ENCODE measurements around the gene F11R. TPM values are rescaled to one million over a fixed set of nuclear protein-coding genes. Genes with fewer than 3 reads are reported as not detected.

Gene F11R
- total RNA-seq, 2 experiments from 2014 or later: 13.7 to 18.4 TPM

GRCh38 chr1:161012420-161012819, 8.5 kb downstream of the F11R start:
- Mint-ChIP-seq H3K36me3 (ENCODE audit: low read depth) (peaks cover 3% of the 10 kb centered on the region), H3K4me1 (ENCODE audit: low read depth) (peaks cover 26% of the 10 kb centered on the region), H3K4me3 (no peak overlapping the region), H3K27me3 (ENCODE audit: low read depth) (no peaks in the 10 kb centered on the region), H3K27ac (no peak overlapping the region), H3K9me3 (ENCODE audit: insufficient read depth) (no peaks in the 10 kb centered on the region)
- CTCF ChIA-PET: interaction anchor here (1.4 to 3.6 kb wide), 3 partner anchors 9 to 22 kb away, joined by 3 to 21 read pairs (median 6); partner anchors contain the start of gene F11R
- POLR2A ChIA-PET: interaction anchor here (1.0 to 1.2 kb wide), 2 partner anchors 8 to 12 kb away, joined by 3 read pairs; no protein-coding TSS in a partner anchor
- DNase-seq: no peak
- no peak for ATAC-seq

GRCh38 chr1:161009602-161010211, 11.2 kb downstream of the F11R start:
- peaks cover 24% of the 10 kb centered on the region for H3K4me1 Mint-ChIP-seq (ENCODE audit: low read depth)
- ChIA-PET POLR2A (no interaction called here), CTCF (interaction anchor here (0.6 to 1.4 kb wide), 4 partner anchors 12 to 276 kb away, joined by 3 to 7 read pairs (median 4); partner anchors contain the start of gene F11R)
- H3K36me3 Mint-ChIP-seq (ENCODE audit: low read depth): peaks cover 3% of the 10 kb centered on the region
- H3K4me3 Mint-ChIP-seq: no peak overlapping the region
- H3K27me3 Mint-ChIP-seq (ENCODE audit: low read depth): no peaks in the 10 kb centered on the region
- no peak overlapping the region for H3K27ac Mint-ChIP-seq
- no peaks in the 10 kb centered on the region for H3K9me3 Mint-ChIP-seq (ENCODE audit: insufficient read depth)
- ATAC-seq (no peak), DNase-seq (no peak)

- ChIA-PET CTCF (interaction anchor here (0.7 to 3.7 kb wide), 4 partner anchors 12 to 37 kb away, joined by 3 to 17 read pairs (median 3); partner anchors contain the start of gene USF1), POLR2A (no interaction called here)
- Mint-ChIP-seq H3K27me3 (ENCODE audit: low read depth) (no peaks in the 10 kb centered on the region), H3K36me3 (ENCODE audit: low read depth) (peaks cover under 1% of the 10 kb centered on the region), H3K27ac (no peak overlapping the region), H3K4me1 (ENCODE audit: low read depth) (peaks cover 20% of the 10 kb centered on the region), H3K4me3 (no peak overlapping the region), H3K9me3 (ENCODE audit: insufficient read depth) (no peaks in the 10 kb centered on the region)
- DNase-seq (no peak), ATAC-seq (no peak)
Measured at GRCh38 chr1:161008869-161009510, 12.0 kb downstream of the F11R start.

GRCh38 chr1:161007369-161007768, 13.6 kb downstream of the F11R start:
- Mint-ChIP-seq H3K27me3 (ENCODE audit: low read depth) (no peaks in the 10 kb centered on the region), H3K4me3 (no peak overlapping the region), H3K9me3 (ENCODE audit: insufficient read depth) (no peaks in the 10 kb centered on the region), H3K27ac (no peak overlapping the region), H3K4me1 (ENCODE audit: low read depth) (peaks cover 7% of the 10 kb centered on the region), H3K36me3 (ENCODE audit: low read depth) (no peaks in the 10 kb centered on the region)
- ATAC-seq (no peak), DNase-seq (no peak)
- POLR2A ChIA-PET: no interaction called here
- CTCF ChIA-PET: interaction anchor here (0.6 to 3.7 kb wide), 3 partner anchors 10 to 91 kb away, joined by 3 to 17 read pairs (median 3); partner anchors contain the start of gene KLHDC9

GRCh38 chr1:161006563-161006962, 14.4 kb downstream of the F11R start:
- Mint-ChIP-seq H3K4me1 (ENCODE audit: low read depth) (peaks cover 2% of the 10 kb centered on the region), H3K27me3 (ENCODE audit: low read depth) (no peaks in the 10 kb centered on the region), H3K36me3 (ENCODE audit: low read depth) (no peaks in the 10 kb centered on the region), H3K9me3 (ENCODE audit: insufficient read depth) (no peaks in the 10 kb centered on the region), H3K4me3 (no peak overlapping the region), H3K27ac (no peak overlapping the region)
- no peak for ATAC-seq
- DNase-seq: no peak
- POLR2A ChIA-PET: no interaction called here
- CTCF ChIA-PET: interaction anchor here (1.0 to 3.7 kb wide), 2 partner anchors 9 to 92 kb away, joined by 3 to 17 read pairs; partner anchors contain the start of gene KLHDC9

GRCh38 chr1:161001525-161001924, 19.4 kb downstream of the F11R start:
- DNase-seq: no peak
- ATAC-seq: no peak
- H3K9me3 Mint-ChIP-seq (ENCODE audit: insufficient read depth): no peaks in the 10 kb centered on the region
- no peaks in the 10 kb centered on the region for H3K27me3 Mint-ChIP-seq (ENCODE audit: low read depth)
- no peak overlapping the region for H3K27ac Mint-ChIP-seq
- ChIA-PET CTCF (interaction anchor here (1.4 kb wide), 1 partner anchor 95 kb away, joined by 5 read pairs; no protein-coding TSS in a partner anchor), POLR2A (no interaction called here)
- peaks cover 16% of the 10 kb centered on the region for H3K36me3 Mint-ChIP-seq (ENCODE audit: low read depth)
- no peak overlapping the region for H3K4me3 Mint-ChIP-seq
- no peaks in the 10 kb centered on the region for H3K4me1 Mint-ChIP-seq (ENCODE audit: low read depth)

GRCh38 chr1:161000736-161001480, 20.0 kb downstream of the F11R start:
- no peak overlapping the region for H3K27ac Mint-ChIP-seq
- H3K4me1 Mint-ChIP-seq (ENCODE audit: low read depth): no peaks in the 10 kb centered on the region
- no peak overlapping the region for H3K4me3 Mint-ChIP-seq
- no peaks in the 10 kb centered on the region for H3K27me3 Mint-ChIP-seq (ENCODE audit: low read depth)
- ATAC-seq (no peak), DNase-seq (no peak)
- peaks cover 16% of the 10 kb centered on the region for H3K36me3 Mint-ChIP-seq (ENCODE audit: low read depth)
- ChIA-PET CTCF (interaction anchor here (1.4 to 4.2 kb wide), 2 partner anchors 12 to 96 kb away, joined by 5 to 26 read pairs; no protein-coding TSS in a partner anchor), POLR2A (interaction anchor here (0.7 kb wide), 2 partner anchors 12 to 21 kb away, joined by 3 read pairs; partner anchors contain the start of gene F11R)
- no peaks in the 10 kb centered on the region for H3K9me3 Mint-ChIP-seq (ENCODE audit: insufficient read depth)

GRCh38 chr1:160999376-160999775, 21.6 kb downstream of the F11R start:
- CTCF ChIA-PET: interaction anchor here (4.2 kb wide), 1 partner anchor 10 kb away, joined by 26 read pairs; no protein-coding TSS in a partner anchor
- DNase-seq (no peak), ATAC-seq (no peak)
- Mint-ChIP-seq H3K27ac (no peak overlapping the region), H3K36me3 (ENCODE audit: low read depth) (peaks cover 16% of the 10 kb centered on the region), H3K4me3 (no peak overlapping the region), H3K27me3 (ENCODE audit: low read depth) (no peaks in the 10 kb centered on the region), H3K4me1 (ENCODE audit: low read depth) (no peaks in the 10 kb centered on the region), H3K9me3 (ENCODE audit: insufficient read depth) (no peaks in the 10 kb centered on the region)
- POLR2A ChIA-PET: no interaction called here

GRCh38 chr1:160997323-160998038, 23.5 kb downstream of the F11R start:
- peak; percentile 68 for DNase-seq
- H3K36me3 Mint-ChIP-seq (ENCODE audit: low read depth): peaks cover 16% of the 10 kb centered on the region
- POLR2A ChIA-PET: interaction anchor here (0.6 to 1.6 kb wide), 7 partner anchors 16 to 160 kb away, joined by 3 to 5 read pairs (median 4); partner anchors contain the start of genes F11R and USF1

GRCh38 chr1:160996178-160996577, 24.8 kb downstream of the F11R start:
- Mint-ChIP-seq H3K4me1 (ENCODE audit: low read depth) (no peaks in the 10 kb centered on the region), H3K36me3 (ENCODE audit: low read depth) (peaks cover 16% of the 10 kb centered on the region), H3K9me3 (ENCODE audit: insufficient read depth) (no peaks in the 10 kb centered on the region), H3K27me3 (ENCODE audit: low read depth) (no peaks in the 10 kb centered on the region), H3K27ac (no peak overlapping the region), H3K4me3 (no peak overlapping the region)
- ATAC-seq (no peak), DNase-seq (no peak)
- CTCF ChIA-PET: interaction anchor here (1.4 to 5.8 kb wide), 8 partner anchors 11 to 314 kb away, joined by 3 to 100 read pairs (median 22); partner anchors contain the start of genes F11R, KLHDC9, TSTD1 and USF1
- POLR2A ChIA-PET: no interaction called here

More at GRCh38 chr1:160997323-160998038, 23.5 kb downstream of the F11R start:
- no peaks in the 10 kb centered on the region for H3K27me3 Mint-ChIP-seq (ENCODE audit: low read depth)
- CTCF ChIA-PET: interaction anchor here (0.6 to 5.8 kb wide), 31 partner anchors 8 to 325 kb away, joined by 3 to 100 read pairs (median 4); partner anchors contain the start of genes ARHGAP30, F11R, KLHDC9 and NECTIN4
- no peak overlapping the region for H3K4me3 Mint-ChIP-seq
- H3K4me1 Mint-ChIP-seq (ENCODE audit: low read depth): no peaks in the 10 kb centered on the region
- ATAC-seq: peak; percentile 84
- no peak overlapping the region for H3K27ac Mint-ChIP-seq
- H3K9me3 Mint-ChIP-seq (ENCODE audit: insufficient read depth): no peaks in the 10 kb centered on the region
